HG03108 (cell line): Measurements from ENCODE around the gene GXYLT2.
A peak's percentile ranks its signal among the peaks of the same experiment; 100 is the strongest.

Experiments used
- ATAC-seq: cut with Tn5 transposase; IDR thresholded peaks from one replicate; pipeline ENCODE4 v1.9.1; 2021; ENCODE audit warnings: moderate library complexity; ENCODE audit not compliant: unreplicated experiment

The GXYLT2 gene

DNA sequence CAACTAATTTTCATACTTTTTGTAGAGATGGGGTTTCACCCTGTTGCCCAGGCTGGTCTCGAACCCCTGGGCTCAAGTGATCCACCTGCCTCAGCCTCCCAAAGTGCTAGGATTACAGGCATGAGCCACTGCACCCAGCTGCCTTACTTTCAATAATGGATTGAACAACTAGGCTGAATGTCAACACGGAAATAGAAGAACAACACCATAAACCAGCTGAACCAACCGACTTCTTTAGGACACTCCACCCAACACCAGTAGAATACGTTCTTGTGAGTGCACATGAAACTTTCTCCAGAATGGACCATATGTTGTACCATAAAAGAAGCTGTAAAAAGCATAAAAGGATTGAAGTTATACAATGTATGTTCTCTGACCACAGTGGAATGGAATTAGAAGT, 42.9 kb downstream of the GXYLT2 start:
- no peak for ATAC-seq

DNA sequence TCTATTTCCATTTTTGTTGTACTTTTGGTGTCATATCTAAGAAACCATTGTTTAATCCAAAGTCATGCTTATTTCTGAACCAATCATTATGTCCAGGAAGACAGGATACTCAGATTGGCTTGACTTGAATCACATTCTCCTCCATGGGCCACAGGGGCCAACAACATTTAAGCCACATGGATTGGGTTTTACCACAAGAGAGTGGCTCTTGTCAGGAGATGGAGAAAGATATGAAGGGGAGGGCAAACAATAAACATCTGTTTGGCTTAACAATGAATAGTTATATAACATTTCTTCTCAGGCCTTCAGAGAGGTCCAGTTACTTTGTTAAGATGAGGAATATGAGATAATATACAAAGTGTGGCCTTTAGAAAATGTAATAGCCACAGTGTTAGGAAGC, 44.6 kb downstream of the GXYLT2 start:
- ATAC-seq = no peak

DNA sequence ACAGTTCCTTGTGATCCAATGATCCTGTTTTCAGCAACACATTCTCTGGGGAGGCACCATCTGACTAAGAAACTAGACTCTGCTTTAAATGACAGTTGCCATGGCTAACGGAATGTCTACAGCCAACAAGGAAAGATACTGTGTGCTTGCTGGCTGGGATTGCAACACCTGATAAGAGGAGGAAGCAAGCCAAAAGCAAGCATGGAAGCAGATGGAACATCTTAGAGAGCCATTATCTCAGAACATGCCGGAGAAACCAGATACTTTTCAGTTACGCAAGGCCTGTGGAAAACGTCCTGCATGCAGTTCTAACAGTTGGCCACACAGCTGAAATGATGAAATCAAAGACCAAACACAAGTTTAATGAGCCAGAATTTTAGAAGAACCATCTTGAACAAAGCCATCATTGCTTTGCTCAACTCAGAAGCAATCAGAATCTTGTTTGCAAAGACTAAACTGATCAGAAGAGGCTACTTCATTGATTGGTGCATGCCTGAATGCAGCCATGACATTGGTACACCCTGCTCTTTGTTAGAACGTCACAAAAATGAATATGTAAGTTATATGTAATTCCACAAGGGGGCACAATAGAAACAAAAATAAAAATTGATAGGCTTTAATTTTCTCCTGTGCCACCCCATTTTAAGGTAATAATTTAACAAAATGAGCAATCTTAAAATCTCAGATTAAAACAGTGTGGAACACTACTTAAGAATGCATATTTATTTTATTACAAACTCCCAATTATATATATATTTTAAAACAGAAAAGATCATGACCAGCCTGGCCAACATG, 50.8 kb downstream of the GXYLT2 start:
- ATAC-seq = peak; percentile 63

DNA sequence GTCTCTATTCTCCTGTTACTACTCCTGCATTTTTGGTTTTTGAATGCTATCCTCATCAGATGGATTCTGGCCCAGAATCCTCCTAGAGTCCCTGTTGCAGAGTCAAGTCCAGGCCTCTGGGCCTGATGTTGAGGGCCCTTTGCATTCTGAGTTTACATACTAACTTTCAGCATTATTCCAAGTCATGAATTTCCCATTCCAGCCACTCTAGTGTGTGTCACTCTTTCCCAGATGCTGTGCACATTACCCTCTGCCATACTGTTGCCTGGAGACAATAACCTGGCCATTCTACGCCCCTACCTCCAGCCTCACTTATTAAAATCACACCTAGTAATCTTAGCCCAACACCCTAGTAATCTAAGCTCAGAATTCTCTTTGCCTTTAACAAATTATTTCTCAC, 53.4 kb downstream of the GXYLT2 start:
- no peak for ATAC-seq

DNA sequence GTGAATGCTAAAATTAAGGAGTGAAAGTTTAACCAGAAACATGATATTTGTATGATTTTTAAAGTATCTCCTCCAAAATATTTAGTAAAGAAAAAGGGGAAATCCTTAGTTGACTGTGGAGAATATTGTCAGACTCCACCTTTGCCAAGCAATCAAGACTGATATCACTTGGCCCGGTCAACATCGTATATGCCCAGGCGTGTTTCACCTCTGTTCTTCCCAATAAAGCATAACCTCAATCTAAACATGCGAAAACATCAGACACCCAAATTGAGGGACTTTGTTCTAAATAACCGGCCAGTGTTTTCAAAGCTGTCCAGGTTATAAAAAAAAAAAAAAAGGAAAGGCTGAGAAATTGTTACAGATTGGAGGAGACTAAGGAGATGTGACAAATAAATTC, 54.6 kb downstream of the GXYLT2 start:
- no peak for ATAC-seq

DNA sequence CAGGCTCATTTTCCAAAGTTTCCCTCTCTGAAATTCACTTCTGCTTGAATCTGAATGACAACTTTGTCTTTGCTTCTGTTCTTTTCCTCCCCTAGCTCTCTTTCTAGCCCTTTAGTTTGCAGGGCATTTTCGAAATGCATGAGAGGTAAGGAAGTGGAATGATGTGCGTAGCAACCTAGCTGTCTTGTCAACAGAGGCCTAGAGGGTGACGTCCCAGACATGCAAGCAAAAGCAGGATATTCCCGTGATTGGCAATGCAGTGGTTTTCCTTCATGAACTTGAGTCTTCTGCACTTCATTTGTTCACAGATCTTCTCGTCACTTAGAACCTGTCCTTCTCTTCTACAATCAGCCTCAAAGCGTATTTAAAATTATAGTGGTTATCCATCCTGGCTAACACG, 56.9 kb downstream of the GXYLT2 start:
- no peak for ATAC-seq

DNA sequence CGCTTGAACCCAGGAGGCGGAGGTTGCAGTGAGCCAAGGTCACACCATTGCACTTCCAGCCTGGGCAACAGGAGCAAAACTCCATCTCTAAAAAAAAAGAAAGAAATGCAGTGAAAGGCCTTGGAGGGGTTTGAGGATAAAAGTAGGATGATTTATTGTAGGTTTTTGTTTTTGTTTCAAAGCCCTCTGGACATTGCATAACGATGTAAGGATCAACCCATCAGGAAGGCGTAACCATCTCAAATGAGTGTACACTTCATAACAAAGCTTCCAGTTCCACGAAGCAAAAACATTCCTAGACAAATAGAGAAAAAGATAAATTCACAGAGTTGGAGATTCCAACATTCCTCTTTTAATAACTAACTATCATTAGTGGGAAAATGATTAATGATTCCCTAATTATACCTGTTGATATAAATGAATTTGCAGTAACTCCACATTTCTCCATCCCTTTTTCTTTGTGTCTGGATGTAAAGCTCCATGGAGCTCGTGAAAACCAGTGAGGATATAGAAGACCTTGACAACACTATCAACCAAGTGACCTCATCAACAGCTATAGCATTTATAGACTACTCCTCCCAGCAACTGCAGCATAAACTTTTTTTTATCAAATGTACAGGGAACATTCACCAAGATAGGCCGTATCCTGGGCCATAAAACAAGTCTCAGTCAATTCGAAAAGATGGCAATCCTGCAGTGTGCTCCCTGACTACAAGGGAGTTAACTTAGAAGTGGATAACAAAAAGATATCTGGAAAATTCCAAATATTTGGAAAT, 60.1 kb downstream of the GXYLT2 start:
- no peak for ATAC-seq

DNA sequence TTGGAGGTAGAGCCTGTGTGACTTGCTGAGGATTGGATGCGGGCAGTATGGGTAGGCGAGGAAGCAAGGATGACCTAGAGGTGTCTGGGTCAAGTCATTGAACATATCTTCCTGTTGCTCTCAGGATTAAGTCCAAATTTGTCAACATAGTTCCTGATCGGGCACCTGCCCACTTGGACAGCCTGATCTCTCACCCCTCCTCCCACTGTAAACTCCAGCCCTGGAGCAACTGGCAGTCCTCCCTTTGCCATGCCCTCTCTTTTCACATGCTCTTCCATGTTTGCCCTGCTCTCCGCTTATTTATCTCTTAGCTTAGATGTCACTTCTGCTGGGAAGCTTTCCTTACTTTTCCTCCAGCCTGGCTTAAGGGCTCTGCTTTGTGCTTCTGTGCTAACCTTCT, 61.2 kb downstream of the GXYLT2 start:
- ATAC-seq = no peak

DNA sequence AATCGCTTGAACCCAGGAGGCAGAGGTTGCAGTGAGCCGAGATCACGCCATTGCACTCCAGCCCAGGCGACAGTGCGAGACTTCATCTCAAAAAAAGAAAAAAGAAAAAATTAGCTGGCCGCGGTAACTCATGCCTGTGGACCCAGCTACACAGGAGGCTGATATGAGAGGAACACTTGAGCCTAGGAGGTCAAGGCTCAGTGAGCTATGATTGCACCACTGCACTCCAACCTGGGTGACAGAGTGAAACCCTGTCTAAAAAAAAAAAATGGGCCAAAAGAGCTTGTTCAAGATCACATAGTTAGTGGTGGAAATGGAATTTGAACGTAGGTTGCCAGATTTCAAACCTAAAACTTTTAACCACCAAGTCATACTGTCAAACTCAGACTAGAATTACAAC, 62.5 kb downstream of the GXYLT2 start:
- no peak for ATAC-seq

DNA sequence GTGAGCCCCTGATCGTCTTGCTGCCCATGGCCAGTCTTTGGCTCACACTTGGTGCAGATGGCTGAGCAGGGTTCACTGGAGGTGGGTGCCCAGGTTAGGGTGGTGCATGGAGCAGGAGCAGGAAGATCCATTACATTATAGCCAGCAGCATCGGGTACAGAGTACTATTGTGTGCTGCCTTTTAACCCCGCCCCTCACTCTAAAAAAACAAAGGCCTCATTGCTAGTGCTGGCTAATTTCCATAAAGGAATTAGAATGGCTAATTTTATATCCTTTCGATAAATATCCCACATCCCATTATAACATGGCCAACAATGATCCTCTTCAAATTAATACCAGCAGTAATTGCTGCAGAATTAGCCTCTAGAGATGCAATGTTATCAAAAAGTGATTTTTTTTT, 63.0 kb downstream of the GXYLT2 start:
- no peak for ATAC-seq

DNA sequence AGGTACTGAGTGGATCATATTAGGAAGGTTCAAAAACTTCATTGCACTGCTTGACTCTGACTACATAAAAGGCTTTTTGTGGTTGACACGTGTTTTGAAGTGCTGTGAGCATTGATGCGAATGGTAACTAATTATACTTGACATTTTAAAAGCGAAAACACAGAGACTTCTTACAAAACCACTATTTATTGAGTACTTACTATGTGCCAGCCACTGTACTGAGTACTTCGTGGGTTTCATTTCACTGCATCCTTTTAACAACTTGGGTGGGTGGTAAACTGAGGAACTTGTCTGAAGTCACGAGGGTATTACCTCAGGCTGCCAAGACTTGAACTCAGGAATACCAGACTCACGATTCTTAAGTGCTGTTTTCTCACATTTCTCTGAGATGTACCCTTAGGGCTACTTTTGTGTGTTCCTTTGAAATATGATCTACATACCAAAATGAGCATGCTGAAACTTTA, 63.4 kb downstream of the GXYLT2 start:
- no peak for ATAC-seq

DNA sequence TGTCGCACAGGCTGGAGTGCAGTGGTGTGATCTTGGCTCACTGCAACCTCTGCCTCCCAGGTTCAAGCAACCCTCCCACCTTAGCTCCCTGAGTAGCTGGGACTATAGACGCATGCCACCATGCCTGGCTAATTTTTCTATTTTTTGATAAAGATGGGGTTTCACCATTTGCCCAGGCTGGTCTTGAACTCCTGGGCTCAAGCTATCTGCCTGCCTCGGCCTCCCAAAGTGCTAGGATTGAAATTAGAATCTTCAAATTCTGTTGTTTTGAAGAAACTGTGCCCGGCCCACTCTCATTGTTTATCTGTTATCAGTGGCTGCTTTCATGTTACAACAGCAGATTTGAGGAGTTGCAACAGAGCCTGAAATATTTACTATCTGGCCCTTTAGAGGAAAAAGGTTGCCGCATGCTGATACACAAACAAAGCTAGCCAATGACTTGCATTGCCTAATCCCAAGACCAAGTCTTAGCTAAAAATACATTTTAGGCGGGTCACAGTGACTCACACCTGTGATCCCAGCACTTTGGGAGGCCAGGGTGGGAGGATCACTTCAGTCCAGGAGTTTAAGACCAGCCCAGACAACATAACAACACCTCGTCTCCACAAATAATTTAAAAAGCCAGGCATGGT, 65.6 kb downstream of the GXYLT2 start:
- ATAC-seq = no peak

DNA sequence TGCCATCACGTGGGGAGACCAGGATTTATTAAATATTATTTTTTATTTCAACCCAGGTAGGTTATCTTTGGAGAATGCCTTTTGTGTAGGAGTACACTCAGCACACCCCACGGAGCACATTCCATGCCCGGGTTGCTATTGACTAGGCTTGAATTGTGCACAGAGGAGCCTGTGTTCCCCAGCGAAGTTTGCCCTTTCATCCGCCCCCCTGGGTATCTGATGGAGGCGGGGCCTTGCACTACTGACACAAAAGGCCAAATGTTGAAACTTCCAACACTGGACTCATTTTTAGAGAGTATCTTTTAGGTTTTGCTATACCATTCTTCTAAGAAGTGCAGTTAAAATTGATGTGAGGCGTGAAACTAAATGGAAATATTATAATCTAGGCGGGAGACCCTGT, 69.5 kb downstream of the GXYLT2 start:
- no peak for ATAC-seq

DNA sequence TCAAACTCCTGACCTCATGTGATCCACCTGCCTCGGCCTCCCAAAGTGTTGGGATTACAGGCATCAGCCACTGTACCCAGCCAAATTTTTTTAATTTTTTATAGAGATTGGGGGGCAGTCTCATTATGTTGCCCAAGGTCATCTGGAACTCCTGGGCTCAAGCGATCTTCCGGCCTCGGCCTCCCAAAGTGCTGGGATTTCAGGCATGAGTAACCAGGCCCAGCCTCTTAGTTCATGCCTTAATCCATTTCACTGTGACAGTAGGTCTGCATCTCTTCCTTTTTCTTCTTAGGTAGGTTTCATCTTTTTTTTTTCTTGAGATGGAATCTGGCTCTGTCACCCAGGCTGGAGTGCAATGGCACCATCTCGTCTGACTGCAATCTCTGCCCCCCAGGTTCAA, 71.5 kb downstream of the GXYLT2 start:
- no peak for ATAC-seq

DNA sequence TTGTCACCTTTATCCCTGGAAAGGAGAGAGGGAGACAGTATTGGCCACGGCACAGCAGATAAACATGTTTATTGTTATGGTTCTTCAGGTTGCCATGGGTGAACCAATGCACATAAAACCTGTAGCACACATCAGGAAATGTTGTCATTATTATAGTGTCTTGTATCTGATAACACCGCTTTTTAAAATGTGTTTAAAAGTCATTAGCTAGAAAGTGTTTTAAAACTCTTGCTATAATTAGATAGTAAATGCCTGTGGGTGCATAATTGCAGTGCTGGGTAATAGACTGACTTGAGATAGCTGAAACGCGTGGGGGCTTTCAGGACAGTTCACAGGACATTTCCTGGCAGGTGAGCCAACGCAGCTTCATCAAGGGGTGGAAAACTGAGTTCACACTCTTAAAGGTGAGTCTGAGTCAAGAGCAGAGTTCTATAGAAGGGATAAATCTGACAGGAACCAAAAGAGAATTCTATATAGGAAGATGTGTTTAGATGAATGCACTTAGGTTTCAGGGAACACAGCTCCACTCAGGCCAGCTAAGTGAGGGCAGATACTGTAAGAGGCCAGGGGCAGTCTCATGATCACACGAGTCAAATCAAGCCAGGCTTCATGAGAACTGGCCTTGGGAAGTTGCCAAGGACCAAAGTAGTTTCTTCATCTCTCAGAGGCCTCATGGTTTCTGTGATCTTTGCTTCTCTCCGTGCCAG, 73.1 kb downstream of the GXYLT2 start:
- no peak for ATAC-seq

DNA sequence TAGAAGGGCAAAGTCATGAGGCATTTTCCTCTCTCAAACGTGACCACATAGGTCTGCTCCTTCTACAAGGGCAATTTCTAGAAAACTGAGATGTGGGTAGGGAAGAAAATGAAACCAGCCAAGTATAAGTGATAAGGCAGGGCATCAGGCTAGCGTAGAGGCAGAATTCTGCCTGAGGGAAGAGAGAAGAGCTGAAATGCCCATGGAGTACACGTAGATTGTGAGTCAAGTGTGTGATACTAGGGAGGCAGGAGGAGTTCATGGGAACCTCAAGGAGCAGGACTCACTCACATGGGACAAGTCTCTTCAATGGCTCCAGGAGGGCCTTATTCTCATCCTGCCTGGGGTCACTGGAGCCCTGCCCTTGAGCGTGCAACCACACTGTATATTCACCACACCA, 73.9 kb downstream of the GXYLT2 start:
- no peak for ATAC-seq

DNA sequence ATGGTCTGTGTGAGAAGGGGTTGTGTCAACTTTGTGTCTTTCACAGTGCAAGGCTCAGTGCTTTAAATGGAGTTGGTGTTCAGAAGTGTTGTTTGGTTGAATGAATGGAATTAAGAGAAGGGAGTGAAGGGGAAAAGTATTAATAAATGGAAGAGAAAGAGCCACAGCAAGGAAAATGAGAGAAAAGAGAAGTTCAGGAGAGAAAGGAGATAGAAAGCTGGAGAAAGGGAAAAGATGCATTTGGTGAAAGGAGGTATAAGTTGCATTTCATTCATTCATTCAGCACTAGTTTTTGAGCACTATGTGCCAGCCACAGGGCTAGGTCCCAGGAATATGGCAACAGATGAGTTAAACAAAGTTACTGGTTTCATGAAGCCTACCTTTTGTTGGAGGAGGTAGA, 74.5 kb downstream of the GXYLT2 start:
- ATAC-seq = no peak

DNA sequence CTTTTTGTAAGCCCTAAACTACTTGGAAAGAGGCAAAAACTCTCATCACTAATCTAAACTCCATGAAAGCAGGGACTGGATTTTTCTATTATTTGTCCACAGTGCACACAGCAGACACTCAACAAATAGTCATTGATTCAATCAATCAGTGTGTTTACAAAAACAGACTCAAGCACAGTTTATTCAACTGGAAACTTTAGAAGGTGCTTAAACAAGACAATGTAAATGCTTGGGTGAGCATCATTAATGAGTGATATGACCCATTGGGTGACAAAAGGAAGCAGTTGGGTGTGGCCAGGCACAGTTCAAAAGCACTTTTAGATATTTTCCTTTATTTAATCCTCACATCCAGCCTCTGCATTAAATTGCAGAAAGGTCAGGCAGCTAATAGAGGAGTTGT, 76.8 kb downstream of the GXYLT2 start:
- ATAC-seq = no peak

DNA sequence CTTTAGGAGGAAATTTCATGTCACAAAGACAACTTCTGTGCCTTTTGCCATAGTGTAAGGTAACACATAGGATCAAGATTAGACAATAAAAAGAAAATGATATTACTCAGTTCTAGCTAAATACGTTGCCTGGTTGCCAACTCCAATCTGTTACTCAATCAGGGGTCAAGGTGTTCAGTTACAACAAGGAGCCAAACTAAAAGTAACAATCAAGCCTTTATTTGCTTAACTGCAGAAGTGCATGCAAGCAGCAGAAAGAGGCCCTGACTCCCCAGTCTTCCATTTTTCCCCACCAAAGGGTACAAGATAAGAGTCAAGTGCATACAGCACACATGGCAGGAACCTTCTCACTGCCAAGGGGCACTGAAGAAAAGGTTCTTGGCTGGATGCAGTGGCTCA, 80.4 kb downstream of the GXYLT2 start:
- no peak for ATAC-seq

DNA sequence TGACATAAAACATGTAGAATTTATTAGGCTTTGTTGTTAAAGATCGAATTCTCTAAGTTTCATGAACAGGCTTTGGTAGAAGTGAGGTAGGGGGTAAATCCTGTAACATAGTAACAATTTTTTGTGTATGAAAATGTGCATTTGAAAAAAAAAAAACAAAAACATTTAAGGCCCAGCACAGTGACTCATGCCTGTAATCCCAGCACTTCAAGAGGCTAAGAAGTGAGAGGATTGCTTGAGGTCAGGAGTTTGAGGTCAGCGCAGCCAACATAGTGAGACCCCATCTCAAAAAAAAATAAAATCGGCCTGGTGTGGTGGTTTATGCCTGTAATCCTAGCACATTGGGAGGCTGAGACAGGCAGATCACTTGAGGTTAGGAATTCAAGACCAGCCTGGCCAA, 81.9 kb downstream of the GXYLT2 start:
- no peak for ATAC-seq

DNA sequence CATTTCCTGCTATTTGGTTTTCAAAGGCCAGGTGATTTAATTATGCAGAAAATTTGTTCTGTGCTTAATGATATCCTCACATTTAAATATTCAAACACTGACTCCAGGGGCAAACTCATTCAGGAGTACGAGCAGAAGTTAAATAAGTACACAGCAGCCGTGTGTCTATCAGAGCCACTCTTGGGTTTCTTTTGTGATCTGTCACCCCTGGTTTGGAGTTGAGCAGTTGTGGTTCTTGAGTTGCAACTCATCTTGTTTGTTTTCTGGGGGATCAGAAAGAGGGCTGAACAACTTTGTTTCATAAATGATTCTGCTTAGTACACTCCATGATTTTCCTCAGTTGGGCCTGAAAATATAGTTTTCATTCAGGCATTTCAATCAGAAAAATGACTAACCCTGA, 83.1 kb downstream of the GXYLT2 start:
- ATAC-seq = no peak

DNA sequence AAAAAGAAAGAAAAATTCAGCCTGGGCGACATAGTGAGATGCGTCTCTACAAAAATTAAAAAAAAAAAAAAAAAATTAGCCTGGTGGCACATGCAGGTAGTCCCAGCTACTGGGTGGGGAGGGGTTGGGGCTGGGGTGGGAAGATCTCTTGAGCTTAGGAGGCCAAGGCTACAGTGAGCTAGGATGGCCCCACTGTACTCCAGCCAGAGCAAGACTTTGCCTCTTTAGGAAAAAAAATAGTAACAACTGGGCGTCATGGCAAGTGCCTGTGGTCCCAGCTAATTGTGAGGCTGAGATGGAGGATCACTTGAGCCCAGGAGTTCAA, 84.8 kb downstream of the GXYLT2 start:
- no peak for ATAC-seq
